Measurements from ENCODE around the gene JAKMIP1.

Gene JAKMIP1

GRCh38 chr4:6086846-6087245 is 113.5 kb downstream of the JAKMIP1 start:
- no peak for DNase-seq

DNA sequence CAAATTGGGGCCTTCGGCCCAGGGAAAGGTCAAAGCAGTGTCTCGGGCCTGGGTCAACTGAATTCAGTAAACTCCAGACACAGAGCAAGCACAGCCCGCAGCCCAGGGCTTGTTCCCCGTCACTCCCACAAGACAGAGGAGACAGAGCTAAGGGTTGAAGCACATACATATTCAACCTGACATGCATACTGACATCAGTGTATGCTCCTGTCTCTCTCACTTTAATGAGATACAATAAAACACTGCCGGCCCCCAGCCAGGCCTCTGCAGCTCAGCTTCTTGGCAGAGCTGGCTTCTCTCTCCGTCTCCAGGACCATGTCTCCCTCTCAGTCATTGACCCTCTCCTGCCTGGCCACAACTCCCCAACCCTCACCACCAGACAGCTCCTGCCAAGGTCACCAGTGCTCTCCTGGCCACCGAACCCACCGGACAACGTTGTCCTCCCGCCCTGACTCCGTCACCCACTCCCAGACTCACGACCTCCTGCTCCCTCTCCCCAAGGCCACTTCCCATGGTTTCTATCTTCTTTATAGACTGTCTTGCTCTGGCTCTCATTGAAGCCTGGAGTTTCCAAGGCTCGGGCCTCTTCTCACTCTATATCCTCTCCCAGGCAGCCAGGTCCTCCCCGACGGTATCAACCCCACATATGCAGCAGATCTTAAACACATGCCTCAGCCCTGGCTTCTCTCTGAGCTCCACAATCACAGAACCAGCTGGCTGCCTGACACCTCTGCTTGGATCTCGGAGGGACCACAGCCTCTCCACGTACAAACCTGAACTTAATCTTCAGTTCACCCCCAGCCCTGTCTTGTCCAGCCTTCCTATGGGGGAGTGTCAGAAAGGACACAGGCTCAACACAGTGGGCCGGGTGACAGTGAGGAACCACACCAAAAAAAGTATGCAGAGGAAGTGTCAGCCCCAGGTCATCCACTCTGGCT is 114.4 kb downstream of the JAKMIP1 start:
- no peak for DNase-seq

DNA sequence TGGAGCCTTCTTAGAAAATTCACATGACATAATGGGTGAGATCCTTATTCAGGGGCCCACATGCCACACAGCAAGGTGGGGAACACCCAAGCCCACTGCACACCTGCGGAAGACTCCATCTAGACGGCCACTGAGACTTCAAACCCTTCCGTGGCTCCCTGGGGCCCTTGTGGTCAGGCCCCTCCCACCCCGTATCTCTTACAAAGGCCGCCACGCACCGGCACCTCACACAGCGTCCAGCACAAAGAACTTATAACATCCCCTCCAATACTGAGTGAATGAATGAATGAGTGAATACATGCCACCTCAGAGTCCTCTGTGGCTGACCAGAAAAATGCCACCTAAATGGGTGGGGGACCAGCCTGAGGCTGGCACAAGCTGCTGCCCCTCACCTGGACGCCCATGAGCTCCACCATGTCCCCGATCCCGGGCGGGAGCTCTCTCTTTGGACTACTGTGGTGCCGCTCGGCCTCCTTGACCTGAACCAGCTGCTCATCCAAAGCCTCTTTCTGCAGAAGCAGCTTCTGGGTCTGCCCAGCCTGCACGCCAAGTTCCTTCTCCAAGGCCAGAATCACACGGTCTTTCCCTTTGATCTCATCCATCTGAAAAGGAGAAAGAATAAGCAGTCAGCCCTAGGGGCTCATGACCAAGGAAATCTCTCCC is 115.2 kb downstream of the JAKMIP1 start:
- DNase-seq, result no peak

GRCh38 chr4:6079965-6080364 is 120.4 kb downstream of the JAKMIP1 start:
- no peak for DNase-seq

DNA sequence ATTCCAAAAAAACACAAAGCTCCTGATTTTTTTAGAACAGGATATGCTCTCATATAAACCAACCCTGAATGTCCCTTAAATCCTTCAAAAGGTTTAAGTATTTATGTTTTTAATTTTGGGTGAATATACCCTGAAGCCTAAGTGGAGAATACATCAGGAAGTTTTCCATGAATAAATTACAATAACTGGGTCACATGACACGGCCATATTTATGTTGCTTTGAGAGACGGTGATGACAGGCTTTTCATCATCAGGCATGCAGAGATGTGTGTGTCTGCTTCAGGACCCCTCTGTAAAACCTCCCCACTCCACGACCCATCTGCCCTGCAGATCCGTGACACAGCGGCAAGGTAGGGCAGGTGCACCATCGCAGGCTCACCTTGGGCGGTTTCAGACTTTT is 121.8 kb downstream of the JAKMIP1 start:
- DNase-seq, result no peak

- DNase-seq, result peak; percentile 69
These were observed 124.0 kb downstream of the JAKMIP1 start for GRCh38 chr4:6076391-6076790.

DNA sequence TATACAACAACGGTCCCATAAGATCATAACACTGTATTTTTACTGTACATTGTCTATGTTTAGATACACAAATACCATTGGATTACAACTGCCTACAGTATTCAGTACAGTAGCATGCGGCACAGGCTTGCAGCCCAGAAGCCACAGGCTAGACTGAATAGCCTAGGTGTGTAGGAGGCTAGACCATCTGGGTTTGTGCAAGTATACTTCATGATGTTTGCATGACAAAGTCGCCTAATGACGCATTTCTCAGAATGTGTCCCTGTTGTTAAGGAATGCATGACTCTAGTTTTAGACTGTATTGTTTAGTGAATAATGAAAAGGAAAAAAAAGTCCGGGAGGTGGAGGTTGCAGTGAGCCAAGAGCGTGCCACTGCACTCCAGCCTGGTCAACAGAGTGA is 125.6 kb downstream of the JAKMIP1 start:
- no peak for DNase-seq

GRCh38 chr4:6071959-6072720 is 128.2 kb downstream of the JAKMIP1 start:
- DNase-seq, result peak; percentile 91

GRCh38 chr4:6071191-6071958 is 129.0 kb downstream of the JAKMIP1 start:
- no peak for DNase-seq

GRCh38 chr4:6069845-6070709 is 130.3 kb downstream of the JAKMIP1 start:
- DNase-seq, result no peak

DNA sequence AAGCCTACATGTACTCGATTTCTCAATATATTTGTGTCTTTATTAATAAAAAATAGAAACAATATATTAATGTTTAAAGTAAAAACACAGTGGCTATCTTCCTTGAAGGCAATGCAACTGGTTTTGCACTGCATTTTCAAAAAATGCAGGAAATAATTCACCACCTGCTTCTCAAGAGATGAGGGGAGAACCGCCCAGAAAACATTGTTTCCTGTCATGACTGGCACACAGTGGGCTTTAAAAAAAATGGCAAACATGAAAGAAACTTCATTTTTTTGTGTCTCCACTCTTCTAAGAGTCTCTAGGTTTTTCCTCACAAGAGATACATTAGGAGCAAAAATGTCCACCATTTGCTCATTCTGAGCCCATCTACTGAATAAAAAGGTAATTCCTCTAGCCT is 131.4 kb downstream of the JAKMIP1 start:
- no peak for DNase-seq

DNA sequence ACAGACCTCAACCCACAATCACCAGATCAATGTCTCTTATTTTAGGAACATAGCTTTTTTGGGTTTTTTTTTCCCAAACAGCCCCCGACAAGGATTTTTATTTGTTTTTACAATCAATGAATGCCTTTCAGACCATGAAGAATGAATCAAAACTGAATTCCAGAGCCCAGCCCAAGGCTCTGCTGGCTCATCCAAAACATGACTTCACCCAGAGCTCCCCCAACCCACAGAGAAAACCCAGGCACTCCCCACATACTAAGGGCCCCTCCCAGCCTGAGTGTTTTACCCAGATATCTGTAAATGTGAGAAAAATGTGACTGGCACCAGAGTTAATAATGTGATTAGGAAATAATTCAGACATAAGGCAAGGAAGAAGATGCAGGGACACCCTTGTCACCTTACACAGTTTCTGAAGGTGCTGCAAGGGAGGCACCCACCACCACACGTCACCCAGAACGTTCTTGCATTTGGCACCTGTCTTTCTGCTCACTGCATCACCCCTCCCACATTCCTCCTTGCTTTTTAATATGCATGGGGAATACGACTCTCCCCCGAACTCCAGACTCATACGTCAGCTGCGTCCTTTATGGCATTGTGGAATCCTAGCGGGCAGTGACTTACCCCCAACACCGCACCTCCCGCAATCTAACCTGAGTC is 134.3 kb downstream of the JAKMIP1 start:
- DNase-seq, result no peak

- DNase-seq, result no peak
These were observed 135.2 kb downstream of the JAKMIP1 start for GRCh38 chr4:6065166-6065565.

DNA sequence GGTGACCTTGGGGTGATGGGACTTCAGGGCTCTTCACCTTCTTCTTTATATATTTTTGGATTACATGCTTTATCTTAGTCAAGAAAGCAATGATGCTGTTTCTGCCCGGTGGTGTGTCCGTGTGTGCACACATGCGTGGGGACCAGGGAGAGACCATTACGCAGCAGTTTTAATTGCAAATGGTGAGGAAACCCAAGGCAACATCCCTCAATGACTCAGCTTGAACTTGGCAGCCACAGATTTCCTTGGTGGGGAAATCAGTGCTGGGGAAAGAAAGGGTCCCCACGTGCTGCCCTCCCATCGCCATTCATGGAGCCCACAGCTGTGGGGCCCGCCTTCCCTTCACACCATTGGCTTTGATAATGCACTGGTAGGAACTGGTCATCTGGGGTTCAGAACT is 136.0 kb downstream of the JAKMIP1 start:
- no peak for DNase-seq

- no peak for DNase-seq
These were observed 136.7 kb downstream of the JAKMIP1 start for GRCh38 chr4:6063684-6064083.

DNA sequence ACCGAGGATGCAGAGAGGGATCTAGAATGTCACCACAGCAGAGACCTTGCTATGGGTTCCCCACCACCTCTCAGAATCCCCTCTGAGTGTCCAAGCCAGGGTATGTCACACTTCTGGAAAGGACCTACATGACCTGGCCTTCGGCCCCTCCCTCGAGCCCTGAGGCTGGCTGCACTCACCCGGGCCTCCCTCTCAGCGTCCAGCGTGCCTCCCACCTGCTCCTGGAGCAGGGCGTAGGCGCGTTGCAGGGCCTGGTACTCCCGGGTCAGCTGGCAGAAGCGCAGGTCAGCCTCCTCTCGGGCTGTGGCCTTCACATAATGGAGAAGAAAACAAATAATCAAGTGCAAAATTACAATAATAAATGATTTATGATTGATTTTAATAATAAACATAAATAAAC is 138.2 kb downstream of the JAKMIP1 start:
- DNase-seq, result no peak

DNA sequence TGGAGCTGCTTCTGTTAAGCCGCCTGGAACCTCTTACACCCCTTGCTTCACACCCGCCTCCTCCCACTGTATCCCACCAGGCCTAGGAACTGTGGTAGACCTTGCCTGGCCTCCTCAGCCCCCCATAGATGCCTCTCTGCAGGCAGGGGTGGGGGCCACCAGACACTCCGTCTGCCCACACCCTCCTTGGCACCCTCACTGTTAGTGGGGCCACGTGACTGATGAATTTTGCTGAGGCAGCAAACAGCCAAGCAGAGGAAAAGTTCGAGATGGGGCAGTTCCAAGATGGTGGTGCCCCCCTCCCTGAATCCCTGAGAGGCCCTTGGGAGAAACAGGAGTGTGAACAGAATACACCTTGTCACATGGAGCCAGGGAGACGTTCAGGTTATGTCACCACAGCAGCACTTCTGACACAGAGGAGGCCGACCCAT is 141.0 kb downstream of the JAKMIP1 start:
- DNase-seq, result no peak

- peak; percentile 52 for DNase-seq
These were observed 141.6 kb downstream of the JAKMIP1 start for GRCh38 chr4:6058531-6059374.

DNA sequence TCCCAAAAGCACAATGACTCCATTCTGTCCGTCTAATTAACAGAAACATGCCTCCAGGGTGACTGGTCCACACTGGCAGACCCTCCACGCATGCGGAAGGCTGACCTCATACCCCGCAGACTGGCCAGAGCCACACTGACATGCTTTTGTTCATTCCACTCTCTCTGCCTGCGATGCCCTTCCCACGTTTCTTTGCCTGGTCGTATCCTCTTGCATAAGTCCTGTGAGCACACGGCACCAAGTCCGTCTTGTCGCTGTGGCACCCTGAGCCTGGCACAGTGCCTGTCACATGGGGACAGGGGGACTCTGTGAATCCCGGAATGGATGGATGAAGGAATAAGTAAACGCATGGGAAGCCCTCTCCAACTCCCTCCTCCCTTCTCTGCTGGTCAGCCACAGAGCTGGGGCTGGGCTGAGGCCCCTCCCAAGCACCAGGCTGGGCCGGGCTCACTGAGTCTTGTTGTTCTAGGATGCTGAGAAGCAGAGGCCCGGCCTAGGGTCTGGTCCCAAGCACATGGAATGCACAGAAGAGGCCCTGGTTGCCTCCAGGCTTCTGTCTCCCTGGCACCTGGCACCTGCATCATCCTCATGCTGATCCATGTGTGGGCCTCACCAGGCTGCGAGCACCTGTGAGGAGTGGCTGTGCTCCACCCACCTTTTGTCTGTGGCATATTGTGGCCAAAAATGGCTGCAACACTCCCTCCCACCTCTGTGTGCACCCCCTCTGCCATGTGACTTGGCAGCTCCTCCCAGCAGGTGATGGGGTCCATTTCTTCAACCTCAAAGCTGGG is 143.2 kb downstream of the JAKMIP1 start:
- DNase-seq, result no peak
